Testis (tissue), 3 donors: ENCODE measurements around the gene FGFR2. TPM values are rescaled to one million over a fixed set of nuclear protein-coding genes. Genes with fewer than 3 reads are reported as not detected.

ENCODE experiments used
- DNase-seq: peaks from one replicate; pipeline ENCODE4 v3.0.0-alpha.2; 2019
- H3K27ac ChIP-seq, 2 donors: fragments of 200-600 bp; sonication (generic); one replicate each; pipeline ENCODE4 v1.5.1; 2019
- H3K27me3 ChIP-seq: fragments of 200-600 bp; sonication (generic); one replicate; pipeline ENCODE4 v1.5.1; 2019
- H3K36me3 ChIP-seq: fragments of 200-600 bp; sonication (generic); one replicate; pipeline ENCODE4 v1.5.1; 2017; ENCODE audit warnings: low read depth; ENCODE audit errors: missing control alignments
- H3K4me1 ChIP-seq: fragments of 200-600 bp; sonication (generic); one replicate; pipeline ENCODE4 v1.5.1; 2019
- H3K4me3 ChIP-seq, 2 donors: fragments of 200-600 bp; sonication (generic); one replicate each; pipeline ENCODE4 v1.5.1; 2017 to 2019
- H3K9me3 ChIP-seq: fragments of 200-600 bp; sonication (generic); one replicate; pipeline ENCODE4 v1.5.1; 2017
- CTCF ChIP-seq, 3 experiments: fragments of 450-650 bp in 2 of 3; fragments of 200-600 bp in 1 of 3; sonication (generic) in 1 of 3; IDR thresholded peaks; one replicate each; pipeline ENCODE4 v1.5.1; 2016 to 2019; ENCODE audit warnings: antibody characterized with exemption in 3 of 3, mild to moderate bottlenecking in 2 of 3, moderate library complexity in 1 of 3
- POLR2A ChIP-seq: fragments of 450-650 bp; IDR thresholded peaks from one replicate; pipeline ENCODE4 v1.6.1; 2017; ENCODE audit warnings: antibody characterized with exemption, mild to moderate bottlenecking, moderate library complexity
- WGBS, 2 donors: methylation state at CpG; one replicate each; pipeline ENCODE4 v1.1.5; 2018; 5-methylcytosine and 5-hydroxymethylcytosine counted together
- intact Hi-C: fragments of 100-400 bp; cut with DNase I; formaldehyde crosslinking; loops from one replicate; pipeline ENCODE4 v1.15.1; 2023; ENCODE audit warnings: low total_unique reads
- polyA plus RNA-seq: library from polyadenylated mRNA; stranded (reverse); fragments of 350-450 nt; fragmentation: Illumina TruSeq; extraction: RNeasy Lipid Tissue Mini Kit (QIAGEN cat#74804); gene quantifications from one replicate; pipeline ENCODE4 v1.2.3, GENCODE V29; 2014; ENCODE audit warnings: low read depth, low replicate concordance; ENCODE audit not compliant: insufficient read depth
- total RNA-seq, 2 donors: library from RNA; depleted of rRNA; stranded (reverse); fragments of >200 nt; gene quantifications; one replicate each; pipeline ENCODE4 v1.2.3, GENCODE V29; 2016

The FGFR2 gene
- total and polyA plus RNA-seq, 3 donors from 2014 or later, result 23.2 to 28.9 (median 23.4) TPM

GRCh38 chr10:121516093-121516865 lies 82.0 kb downstream of the FGFR2 start:
- no peak for TF ChIP-seq POLR2A
- no peak for TF ChIP-seq CTCF (IDR thresholded peaks at IDR 0.05)
- DNase-seq, result no peak
- Histone ChIP-seq H3K4me3 (no peak overlapping the region), H3K27ac (no peak overlapping the region), H3K4me1 (no peaks in the 10 kb centered on the region), H3K9me3 (no peaks in the 10 kb centered on the region), H3K36me3 (no peaks in the 10 kb centered on the region), H3K27me3 (no peaks in the 10 kb centered on the region)
- intact Hi-C loops, result no loop called here
- 82 to 89% methylated on average over 8 of the region's 8 CpGs for WGBS, 2 donors

GRCh38 chr10:121514141-121514865 lies 83.9 kb downstream of the FGFR2 start:
- TF ChIP-seq CTCF (IDR thresholded peaks at IDR 0.05) (no peak), POLR2A (no peak)
- no peak for DNase-seq
- H3K27ac ChIP-seq, result no peak overlapping the region
- intact Hi-C loops, result no loop called here
- H3K27me3 ChIP-seq, result no peaks in the 10 kb centered on the region
- H3K4me3 ChIP-seq, result no peak overlapping the region
- H3K36me3 ChIP-seq, result no peaks in the 10 kb centered on the region
- no peaks in the 10 kb centered on the region for H3K9me3 ChIP-seq
- 93% methylated on average over 8 of the region's 8 CpGs for WGBS, 2 donors
- H3K4me1 ChIP-seq, result no peaks in the 10 kb centered on the region

DNA sequence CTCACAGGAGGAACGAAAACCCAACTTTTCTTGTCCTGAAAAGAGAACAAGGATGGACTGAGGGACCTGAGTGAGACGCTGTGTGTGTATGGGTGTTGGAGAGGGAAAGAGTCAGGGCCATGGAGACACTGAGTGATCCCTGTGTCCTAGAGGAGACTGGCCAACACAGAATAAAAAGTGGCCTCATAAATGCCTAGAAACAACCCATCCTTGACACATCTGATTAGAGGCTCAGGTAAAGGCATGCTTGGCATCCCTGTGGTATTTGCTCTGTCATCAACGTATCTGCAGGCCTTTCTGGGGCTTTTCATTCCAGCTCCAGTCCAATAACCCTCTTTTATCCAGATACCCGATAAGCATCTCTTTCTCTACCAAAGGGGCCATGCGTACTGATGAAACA lies 86.3 kb downstream of the FGFR2 start:
- H3K4me3 ChIP-seq, result no peak overlapping the region
- H3K27me3 ChIP-seq, result no peaks in the 10 kb centered on the region
- TF ChIP-seq POLR2A (no peak), CTCF (IDR thresholded peaks at IDR 0.05) (no peak)
- H3K4me1 ChIP-seq, result no peaks in the 10 kb centered on the region
- DNase-seq, result no peak
- H3K27ac ChIP-seq, result no peak overlapping the region
- intact Hi-C loops, result no loop called here
- no peaks in the 10 kb centered on the region for H3K9me3 ChIP-seq
- H3K36me3 ChIP-seq, result no peaks in the 10 kb centered on the region
- 91 to 93% methylated on average over 5 of the region's 5 CpGs for WGBS, 2 donors

DNA sequence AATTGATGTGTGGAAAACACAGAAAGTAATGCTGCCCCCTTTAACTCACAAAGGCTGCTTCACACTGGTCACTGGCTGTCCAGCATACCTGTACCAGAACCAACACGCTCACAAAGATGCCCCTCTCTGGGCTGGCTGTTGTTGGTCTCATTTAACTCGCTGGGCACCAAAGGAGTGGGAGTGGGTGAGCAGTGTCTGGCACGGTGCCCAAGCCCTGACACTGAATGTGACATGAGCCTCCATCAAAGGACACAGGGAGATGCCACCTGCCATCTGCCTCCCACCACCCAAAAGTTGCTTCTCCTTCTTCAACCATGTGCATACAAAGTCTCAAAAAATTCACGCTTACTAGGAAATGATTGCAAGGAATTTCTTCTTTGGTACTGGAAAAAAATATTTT lies 86.8 kb downstream of the FGFR2 start:
- Histone ChIP-seq H3K4me3 (no peak overlapping the region), H3K36me3 (no peaks in the 10 kb centered on the region), H3K27me3 (no peaks in the 10 kb centered on the region), H3K4me1 (no peaks in the 10 kb centered on the region), H3K9me3 (no peaks in the 10 kb centered on the region), H3K27ac (no peak overlapping the region)
- intact Hi-C loops, result no loop called here
- no peak for DNase-seq
- 82 to 86% methylated on average over 4 of the region's 4 CpGs for WGBS, 2 donors
- no peak for TF ChIP-seq POLR2A
- TF ChIP-seq CTCF (IDR thresholded peaks at IDR 0.05), result no peak
